ENCODE results near the gene APOBEC2. TPM values are rescaled to one million over a fixed set of nuclear protein-coding genes. Genes with fewer than 3 reads are reported as not detected.
"Not testable (repeated sequence)": the region's sequence is repeated elsewhere in the genome, so short reads cannot be mapped to it uniquely, and the experiment has no call there.

APOBEC2 gene
- not detected for total RNA-seq

DNA sequence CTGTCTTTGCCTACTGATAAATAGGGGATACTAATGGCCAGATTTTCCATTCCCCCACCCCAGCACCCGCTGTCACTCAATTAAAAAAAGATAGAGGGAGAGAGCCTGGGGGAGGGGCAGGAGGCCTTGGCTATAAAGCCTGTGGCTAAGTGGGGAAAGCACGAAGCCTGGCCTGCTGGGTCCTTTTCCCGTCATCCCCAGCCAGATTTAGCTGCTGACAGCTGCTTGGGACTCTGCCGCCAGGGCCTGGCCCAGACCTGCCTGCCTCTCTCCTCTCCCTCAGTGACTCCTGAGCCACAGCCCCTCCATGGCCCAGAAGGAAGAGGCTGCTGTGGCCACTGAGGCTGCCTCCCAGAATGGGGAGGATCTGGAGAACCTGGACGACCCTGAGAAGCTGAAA is at the start of gene APOBEC2:
Gene APOBEC2 (plus strand): TSS at position 162 of the 400 bp plus-strand sequence. CDS start 146 bp downstream, at position 308.
- CTCF ChIA-PET: interaction anchor here (1.5 to 3.0 kb wide), 2 partner anchors 8 to 14 kb away, joined by 4 to 8 read pairs; partner anchors contain the start of gene UNC5CL
- POLR2A ChIA-PET: no interaction called here

DNA sequence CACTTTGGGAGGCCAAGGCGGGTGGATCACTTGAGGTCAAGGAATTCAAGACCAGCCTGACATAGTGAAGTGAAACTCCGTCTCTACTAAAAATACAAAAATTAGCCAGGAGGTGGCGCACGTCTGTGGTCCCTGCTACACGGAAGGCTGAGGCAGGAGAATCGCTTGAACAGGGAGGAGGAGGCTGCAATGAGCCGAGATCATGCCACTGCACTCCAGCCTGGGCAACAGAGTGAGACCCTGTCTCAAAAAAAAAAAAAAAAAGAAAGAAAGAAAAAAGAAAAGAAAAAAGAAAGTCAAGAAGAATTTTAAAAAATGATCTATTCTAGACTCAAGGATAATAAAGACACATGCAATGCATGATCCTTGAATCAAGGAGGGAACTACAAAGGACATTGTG is 46.8 kb upstream of the APOBEC2 start:
- CTCF ChIA-PET: not testable (repeated sequence)

GRCh38 chr6:41006980-41007379 is 46.0 kb upstream of the APOBEC2 start:
- POLR2A ChIA-PET, CTCF ChIA-PET: not testable (repeated sequence)

More for the DNA sequence above, 46.8 kb upstream of the APOBEC2 start:
- POLR2A ChIA-PET: not testable (repeated sequence)

DNA sequence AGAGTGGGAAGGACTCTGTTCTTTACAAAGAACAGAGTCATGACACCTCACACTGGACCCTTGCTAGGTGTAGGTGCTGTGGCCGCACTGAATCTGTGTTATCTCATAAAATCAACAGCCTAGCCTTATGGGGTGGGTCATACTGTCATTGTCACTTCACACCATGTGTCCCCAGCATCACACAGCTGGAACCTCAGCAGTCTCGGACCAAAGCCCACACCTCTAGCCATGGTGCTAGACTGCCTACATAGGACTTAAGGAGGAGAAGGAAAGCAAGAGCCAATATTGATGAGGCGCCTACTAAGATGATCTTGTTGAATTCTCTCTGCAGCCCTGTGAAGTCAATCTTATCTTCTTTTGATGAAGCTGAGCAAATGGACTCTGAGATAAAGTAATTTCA is 45.0 kb upstream of the APOBEC2 start:
- ChIA-PET POLR2A (no interaction called here), CTCF (interaction anchor here (0.7 to 0.8 kb wide), 2 partner anchors 23 to 40 kb away, joined by 3 read pairs; no protein-coding TSS in a partner anchor)

DNA sequence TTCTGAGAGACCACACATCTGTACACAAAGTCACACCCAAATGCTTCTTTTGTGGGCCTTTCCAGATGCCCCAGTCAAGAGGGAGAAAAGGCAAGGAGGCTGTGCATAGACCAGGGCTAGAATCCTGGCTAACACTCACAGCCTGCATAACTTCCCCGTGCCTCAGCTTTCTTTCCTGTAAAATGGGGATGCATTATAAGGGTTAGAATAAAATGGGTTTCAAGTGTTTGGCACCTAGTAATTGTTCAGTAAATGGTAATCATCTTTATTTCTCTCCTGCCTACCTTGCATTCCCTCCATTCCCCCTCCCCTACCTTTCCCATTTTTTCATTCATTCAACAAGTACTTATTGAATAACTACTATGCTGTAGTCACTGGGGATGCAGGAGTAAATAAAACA is 43.3 kb upstream of the APOBEC2 start:
- CTCF ChIA-PET: no interaction called here
- POLR2A ChIA-PET: no interaction called here

DNA sequence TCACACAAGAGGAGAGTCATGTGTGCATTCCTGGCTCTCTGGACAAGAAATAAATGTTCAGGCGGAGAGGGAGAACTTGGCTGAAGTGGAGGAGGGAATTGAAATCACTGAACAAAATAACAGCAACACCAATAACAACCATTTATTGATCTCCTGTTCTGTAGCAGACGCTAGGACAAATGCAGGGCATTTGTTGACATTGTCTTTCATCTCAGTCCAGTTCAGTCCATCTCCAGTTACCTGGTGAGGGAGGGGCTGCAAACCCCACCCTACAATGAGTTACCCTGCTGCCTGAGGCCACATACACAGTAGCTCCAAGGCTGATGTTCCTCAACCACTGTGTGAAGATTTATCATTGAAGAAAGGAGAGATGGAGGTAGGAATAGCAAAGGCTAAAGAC is 41.3 kb upstream of the APOBEC2 start:
- POLR2A ChIA-PET: no interaction called here
- CTCF ChIA-PET: no interaction called here

DNA sequence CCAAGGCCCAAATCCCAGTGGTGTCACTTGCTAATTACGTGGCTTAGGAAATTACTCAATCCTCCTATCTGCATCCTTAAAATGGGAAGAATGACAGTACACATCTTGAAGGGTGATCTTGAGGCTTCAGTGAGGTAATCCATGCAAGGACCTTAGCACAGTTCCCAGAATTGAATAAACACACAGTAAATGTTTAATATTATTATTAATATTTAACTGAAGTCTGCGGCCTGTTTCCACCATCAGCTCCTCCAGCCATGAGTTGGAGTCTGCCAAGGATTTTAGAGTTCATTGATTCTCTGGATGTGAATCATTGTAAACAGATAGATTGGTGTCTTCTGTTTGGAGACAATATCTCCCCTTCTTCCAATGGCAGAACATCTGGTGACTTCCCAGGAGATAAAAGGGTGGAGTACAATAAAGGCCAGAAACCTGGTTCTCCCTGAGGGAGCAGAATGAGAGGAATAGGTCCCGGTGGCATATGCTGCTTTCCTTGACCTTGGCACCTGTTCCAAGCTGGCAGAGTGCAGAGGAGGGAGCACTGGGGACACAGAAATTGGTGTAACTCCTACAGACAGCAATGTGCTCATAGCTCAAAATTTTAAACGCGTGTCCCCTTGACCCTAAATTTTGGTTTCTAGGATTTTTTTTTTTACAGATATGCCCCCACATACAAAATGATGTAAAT is 39.4 kb upstream of the APOBEC2 start:
- POLR2A ChIA-PET: no interaction called here
- CTCF ChIA-PET: interaction anchor here (2.5 kb wide), 1 partner anchor 14 kb away, joined by 8 read pairs; no protein-coding TSS in a partner anchor

- ChIA-PET CTCF (interaction anchor here (2.5 kb wide), 1 partner anchor 13 kb away, joined by 8 read pairs; no protein-coding TSS in a partner anchor), POLR2A (no interaction called here)
Observed at GRCh38 chr6:41014780-41015179, 38.2 kb upstream of the APOBEC2 start.

DNA sequence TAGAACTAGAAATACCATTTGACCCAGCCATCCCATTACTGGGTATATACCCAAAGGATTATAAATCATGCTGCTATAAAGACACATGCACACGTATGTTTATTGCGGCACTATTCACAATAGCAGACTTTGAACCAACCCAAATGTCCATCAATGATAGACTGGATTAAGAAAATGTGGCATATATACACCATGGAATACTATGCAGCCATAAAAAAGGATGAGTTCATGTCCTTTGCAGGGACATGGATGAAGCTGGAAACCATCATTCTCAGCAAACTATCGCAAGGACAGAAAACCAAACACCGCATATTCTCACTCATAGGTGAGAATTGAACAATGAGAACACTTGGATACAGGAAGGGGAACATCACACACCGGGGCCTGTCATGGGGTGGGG is 37.1 kb upstream of the APOBEC2 start:
- CTCF ChIA-PET, POLR2A ChIA-PET: not testable (repeated sequence)

- POLR2A ChIA-PET: no interaction called here
Observed at GRCh38 chr6:41017663-41018062, 35.3 kb upstream of the APOBEC2 start.

GRCh38 chr6:41021832-41022231 is 31.2 kb upstream of the APOBEC2 start:
- ChIA-PET CTCF (no interaction called here), POLR2A (no interaction called here)

More at GRCh38 chr6:41017663-41018062, 35.3 kb upstream of the APOBEC2 start:
- CTCF ChIA-PET: interaction anchor here (1.2 kb wide), 1 partner anchor 10 kb away, joined by 7 read pairs; no protein-coding TSS in a partner anchor

- ChIA-PET POLR2A (no interaction called here), CTCF (no interaction called here)
Observed at GRCh38 chr6:41022294-41022693, 30.7 kb upstream of the APOBEC2 start.

DNA sequence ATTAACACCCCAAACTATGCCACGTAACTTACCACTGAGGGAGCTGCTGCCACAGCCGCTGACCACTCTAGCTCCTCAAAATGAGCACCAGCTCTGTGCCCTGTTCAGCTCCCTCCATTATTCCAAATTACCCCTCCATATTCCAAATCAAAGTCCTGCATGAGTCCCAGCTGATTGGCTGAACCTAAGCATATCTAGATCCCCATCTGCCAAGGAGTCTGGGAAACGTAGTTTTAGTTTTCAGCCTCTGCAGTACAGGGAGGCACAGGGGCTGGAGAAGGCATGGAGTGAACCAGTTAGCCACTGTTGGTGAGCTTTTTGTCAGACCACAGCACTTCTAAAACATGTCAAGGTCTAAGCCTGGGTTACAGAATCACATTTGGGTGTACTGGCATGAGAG is 29.9 kb upstream of the APOBEC2 start:
- POLR2A ChIA-PET: no interaction called here
- CTCF ChIA-PET: no interaction called here

- CTCF ChIA-PET: no interaction called here
Observed at GRCh38 chr6:41025966-41026530, 27.0 kb upstream of the APOBEC2 start.

DNA sequence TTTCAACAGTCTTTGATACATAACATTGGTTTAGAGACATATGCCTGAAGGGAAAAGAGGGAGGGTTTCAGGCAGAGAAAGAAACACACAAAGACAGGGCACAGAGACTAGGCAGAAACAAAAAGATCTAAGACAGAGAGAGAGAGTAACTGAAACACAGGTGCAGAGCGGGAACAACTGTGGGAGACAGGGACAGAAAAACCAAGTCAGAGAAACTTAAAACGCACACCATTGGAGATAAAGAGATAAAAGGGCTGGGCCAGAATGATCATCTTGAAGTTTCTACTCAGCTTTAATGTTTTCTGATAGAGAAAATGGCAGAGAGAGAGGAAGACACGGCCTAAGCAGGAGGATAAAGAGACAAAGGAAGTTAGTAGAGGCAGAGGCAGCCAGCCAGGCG is 25.8 kb upstream of the APOBEC2 start:
- POLR2A ChIA-PET: no interaction called here

More at GRCh38 chr6:41025966-41026530, 27.0 kb upstream of the APOBEC2 start:
- POLR2A ChIA-PET: no interaction called here

GRCh38 chr6:41027799-41028560 is 25.0 kb upstream of the APOBEC2 start:
- ChIA-PET POLR2A (interaction anchor here (0.6 kb wide), 1 partner anchor 1159 kb away, joined by 5 read pairs; no protein-coding TSS in a partner anchor), CTCF (interaction anchor here (0.7 to 2.3 kb wide), 12 partner anchors 9 to 185 kb away, joined by 3 to 9 read pairs (median 4); partner anchors contain the start of genes TSPO2 and UNC5CL)

More for the DNA sequence above, 25.8 kb upstream of the APOBEC2 start:
- CTCF ChIA-PET: interaction anchor here (1.1 to 2.3 kb wide), 7 partner anchors 8 to 184 kb away, joined by 3 to 9 read pairs (median 7); no protein-coding TSS in a partner anchor

DNA sequence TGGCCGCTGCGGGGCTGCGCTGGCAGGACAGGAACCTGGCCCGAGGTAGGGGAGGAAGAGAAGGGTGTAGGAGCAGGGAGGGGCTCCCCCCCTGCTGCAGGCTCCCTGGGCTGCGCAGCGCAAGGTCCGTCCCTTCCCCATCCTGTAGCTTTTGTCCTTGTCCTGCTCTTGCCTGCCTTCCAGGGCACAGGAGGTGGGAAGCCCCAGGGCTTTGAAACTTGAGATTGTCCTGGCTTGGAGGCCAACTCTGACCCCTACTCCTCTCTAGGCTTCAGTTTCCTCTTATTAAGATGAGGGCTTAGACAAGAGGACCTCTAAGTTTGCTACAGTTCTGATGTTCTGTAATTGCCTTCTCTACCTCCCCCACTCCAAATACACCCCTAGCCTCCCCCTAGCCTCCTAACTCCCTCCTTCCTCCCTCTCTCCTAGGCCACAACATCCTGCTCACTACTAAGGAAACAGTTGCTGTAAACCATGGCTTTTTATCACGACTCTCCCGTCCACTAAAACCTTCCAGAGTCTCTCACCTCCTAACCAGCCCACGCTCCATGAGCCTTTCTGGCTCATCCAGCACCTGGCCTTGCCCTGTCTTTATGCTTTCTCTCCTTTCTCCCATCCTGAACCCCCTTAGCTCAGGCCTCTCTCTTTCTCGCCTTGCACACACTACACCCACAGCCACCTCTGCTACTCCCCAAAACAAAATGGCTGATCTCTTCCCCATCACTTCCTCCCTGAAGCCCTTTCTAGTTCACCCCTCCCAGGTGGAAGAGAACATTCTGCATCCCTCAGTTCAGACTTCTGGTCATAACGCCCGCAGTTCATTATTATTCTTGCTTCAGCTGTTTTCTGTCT is 24.2 kb upstream of the APOBEC2 start:
- ChIA-PET CTCF (interaction anchor here (0.7 to 2.3 kb wide), 12 partner anchors 9 to 42 kb away, joined by 3 to 9 read pairs (median 5); partner anchors contain the start of genes TSPO2 and UNC5CL), POLR2A (interaction anchor here (0.6 kb wide), 1 partner anchor 1158 kb away, joined by 5 read pairs; no protein-coding TSS in a partner anchor)

DNA sequence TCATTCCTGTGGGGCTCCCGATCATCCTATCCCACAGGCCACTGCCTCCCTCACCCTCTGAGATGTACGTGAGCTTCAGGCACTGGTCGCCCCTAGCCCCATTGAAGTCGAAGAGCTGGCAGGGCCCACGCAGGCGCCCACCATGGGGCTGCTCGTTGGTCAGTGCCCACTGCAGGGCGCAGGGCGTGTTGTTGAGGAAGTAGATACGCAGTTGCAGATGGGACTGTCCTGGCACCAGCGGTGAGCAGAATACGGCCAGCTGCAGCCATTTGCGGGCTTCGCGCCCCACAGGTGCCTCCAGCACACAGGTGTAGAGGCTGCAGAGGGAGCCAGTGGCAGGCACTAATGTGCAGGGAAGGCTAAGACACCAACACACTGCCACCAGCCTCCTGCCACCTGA is 20.2 kb upstream of the APOBEC2 start:
- CTCF ChIA-PET: no interaction called here

DNA sequence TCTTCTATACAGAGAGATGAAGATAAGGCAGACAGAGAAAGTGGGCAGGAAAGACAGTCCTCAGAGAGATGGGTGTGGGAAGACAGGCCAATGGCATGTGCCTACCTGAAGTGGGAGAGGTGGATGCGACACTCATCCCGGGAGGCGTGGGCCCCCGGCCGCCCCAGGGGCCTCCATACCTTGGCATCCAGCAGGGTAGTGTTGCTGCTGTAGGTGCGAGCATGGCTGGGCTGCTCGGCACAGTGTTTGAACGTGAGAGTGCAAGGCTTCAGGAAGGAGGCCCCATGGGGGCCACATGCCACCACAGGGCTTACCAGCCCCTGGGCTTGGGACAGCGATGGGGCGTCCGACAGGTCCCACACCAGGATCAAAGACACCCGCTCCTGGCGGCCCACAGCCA is 19.2 kb upstream of the APOBEC2 start:
- CTCF ChIA-PET: no interaction called here
- POLR2A ChIA-PET: no interaction called here

More for the DNA sequence above, 20.2 kb upstream of the APOBEC2 start:
- POLR2A ChIA-PET: no interaction called here

All from activated CD8-positive, alpha-beta memory T cell treated with anti-CD3 and anti-CD28 coated beads for 36 hours (primary cell).